ENCODE results near the gene RASGEF1C.

DNA sequence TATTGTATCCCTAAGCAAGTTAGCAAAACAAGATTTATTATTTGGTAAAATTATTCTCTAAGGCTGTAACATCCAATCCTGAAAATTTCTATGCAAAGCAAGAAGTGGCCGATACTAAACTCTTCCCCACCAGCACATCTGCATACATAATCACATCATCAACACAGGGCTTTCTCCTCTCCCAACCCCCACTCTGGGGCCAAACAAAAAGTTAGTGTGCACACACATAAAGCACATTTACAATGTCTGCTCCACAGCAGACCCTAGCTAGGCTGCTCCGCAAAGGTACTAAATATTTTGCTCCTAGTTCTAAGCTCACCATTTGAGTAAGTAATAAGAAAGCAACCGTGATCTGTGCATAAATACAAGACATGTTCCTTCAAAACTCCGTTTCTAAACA, 141.0 kb downstream of the RASGEF1C start:
- TF ChIP-seq, protein P1, sequence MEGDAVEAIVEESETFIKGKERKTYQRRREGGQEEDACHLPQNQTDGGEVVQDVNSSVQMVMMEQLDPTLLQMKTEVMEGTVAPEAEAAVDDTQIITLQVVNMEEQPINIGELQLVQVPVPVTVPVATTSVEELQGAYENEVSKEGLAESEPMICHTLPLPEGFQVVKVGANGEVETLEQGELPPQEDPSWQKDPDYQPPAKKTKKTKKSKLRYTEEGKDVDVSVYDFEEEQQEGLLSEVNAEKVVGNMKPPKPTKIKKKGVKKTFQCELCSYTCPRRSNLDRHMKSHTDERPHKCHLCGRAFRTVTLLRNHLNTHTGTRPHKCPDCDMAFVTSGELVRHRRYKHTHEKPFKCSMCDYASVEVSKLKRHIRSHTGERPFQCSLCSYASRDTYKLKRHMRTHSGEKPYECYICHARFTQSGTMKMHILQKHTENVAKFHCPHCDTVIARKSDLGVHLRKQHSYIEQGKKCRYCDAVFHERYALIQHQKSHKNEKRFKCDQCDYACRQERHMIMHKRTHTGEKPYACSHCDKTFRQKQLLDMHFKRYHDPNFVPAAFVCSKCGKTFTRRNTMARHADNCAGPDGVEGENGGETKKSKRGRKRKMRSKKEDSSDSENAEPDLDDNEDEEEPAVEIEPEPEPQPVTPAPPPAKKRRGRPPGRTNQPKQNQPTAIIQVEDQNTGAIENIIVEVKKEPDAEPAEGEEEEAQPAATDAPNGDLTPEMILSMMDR (conservative IDR thresholded peaks at IDR 0.05; ENCODE audit: low read length) = no peak
- TF ChIP-seq EZH2phosphoT487 (IDR thresholded peaks at IDR 0.05; ENCODE audit: borderline replicate concordance, low read depth, low read length) = no peak
